ENCODE data around the gene PRKAG2.
"Not testable (repeated sequence)": the region's sequence is repeated elsewhere in the genome, so short reads cannot be mapped to it uniquely, and the experiment has no call there.

Gene PRKAG2

DNA sequence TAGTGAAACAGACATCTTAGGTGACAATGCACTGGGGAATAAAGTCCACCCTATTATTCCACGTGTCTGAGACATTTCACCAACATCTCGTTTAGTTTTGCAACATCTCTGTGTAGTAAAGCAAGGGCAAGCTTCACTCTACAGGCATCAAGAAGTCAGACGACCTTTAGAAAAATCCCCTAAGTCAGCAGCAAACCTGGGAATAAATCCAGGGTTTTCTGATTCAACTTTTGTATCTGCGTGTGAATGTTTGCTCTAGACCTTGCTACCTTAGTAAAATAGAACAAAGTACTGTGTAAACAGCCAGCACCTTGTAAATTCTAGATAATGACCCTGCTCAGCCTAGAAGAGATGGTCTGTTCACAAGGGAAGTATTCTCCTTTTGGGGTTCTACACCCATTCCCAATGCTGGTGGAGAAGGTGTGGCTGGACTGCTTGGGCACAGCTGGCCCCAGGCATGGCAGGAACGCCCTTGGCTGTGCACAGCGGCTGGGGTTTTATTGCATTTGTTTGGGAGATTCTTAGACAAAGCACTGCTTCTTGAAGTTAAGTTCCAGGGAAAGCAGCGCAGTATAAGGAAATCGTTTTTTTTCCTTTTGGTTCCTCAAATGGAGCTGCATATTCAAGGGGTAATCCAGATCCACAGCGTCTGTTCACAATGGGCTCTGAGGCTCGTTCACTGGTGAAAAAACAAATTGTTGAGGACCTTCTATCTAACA is 41.0 kb upstream of the PRKAG2 start:
- in situ Hi-C loops (cut with HindIII; ENCODE audit: low pct_ligation_motif_present, low sequenced_read_pairs) = no loop called here
- no peak overlapping the region for H3K27ac ChIP-seq
- H3K36me3 ChIP-seq (replicated peaks) = no peaks in the 10 kb centered on the region
- TF ChIP-seq, protein P1, sequence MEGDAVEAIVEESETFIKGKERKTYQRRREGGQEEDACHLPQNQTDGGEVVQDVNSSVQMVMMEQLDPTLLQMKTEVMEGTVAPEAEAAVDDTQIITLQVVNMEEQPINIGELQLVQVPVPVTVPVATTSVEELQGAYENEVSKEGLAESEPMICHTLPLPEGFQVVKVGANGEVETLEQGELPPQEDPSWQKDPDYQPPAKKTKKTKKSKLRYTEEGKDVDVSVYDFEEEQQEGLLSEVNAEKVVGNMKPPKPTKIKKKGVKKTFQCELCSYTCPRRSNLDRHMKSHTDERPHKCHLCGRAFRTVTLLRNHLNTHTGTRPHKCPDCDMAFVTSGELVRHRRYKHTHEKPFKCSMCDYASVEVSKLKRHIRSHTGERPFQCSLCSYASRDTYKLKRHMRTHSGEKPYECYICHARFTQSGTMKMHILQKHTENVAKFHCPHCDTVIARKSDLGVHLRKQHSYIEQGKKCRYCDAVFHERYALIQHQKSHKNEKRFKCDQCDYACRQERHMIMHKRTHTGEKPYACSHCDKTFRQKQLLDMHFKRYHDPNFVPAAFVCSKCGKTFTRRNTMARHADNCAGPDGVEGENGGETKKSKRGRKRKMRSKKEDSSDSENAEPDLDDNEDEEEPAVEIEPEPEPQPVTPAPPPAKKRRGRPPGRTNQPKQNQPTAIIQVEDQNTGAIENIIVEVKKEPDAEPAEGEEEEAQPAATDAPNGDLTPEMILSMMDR (IDR thresholded peaks at IDR 0.05; ENCODE audit: low read depth, low read length, missing control alignments) = no peak
- peaks cover 2% of the 10 kb centered on the region for H3K27me3 ChIP-seq (replicated peaks)
- no peak overlapping the region for H3K4me3 ChIP-seq (ENCODE audit: low read depth, low read length)
- DNase-seq = no peak

DNA sequence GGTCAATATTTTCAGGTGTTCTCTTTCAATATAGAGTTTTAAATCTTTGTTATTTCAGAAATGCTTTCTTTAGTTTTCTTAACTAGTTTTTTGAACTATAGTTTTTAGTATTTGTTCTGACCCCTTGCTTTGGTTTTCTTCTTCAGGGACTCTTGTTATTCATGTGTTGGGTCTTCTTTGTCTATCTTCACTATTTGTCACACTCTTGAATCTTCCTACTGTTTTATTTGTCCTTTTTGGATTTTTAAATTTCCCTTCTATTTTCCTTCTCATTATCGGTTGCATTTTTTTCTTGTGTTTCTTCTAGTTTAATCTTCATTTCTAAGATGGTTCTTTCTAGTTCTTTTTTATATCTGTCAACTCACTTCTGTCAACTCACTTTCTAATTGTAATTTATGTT is 37.1 kb upstream of the PRKAG2 start:
- no peak for DNase-seq
- no peaks in the 10 kb centered on the region for H3K36me3 ChIP-seq (replicated peaks)
- H3K4me3 ChIP-seq (ENCODE audit: low read depth, low read length) = no peak overlapping the region
- in situ Hi-C loops (cut with HindIII; ENCODE audit: low pct_ligation_motif_present, low sequenced_read_pairs) = no loop called here
- TF ChIP-seq, protein P1 (IDR thresholded peaks at IDR 0.05; ENCODE audit: low read depth, low read length, missing control alignments) = no peak
- peaks cover 2% of the 10 kb centered on the region for H3K27me3 ChIP-seq (replicated peaks)
- no peak overlapping the region for H3K27ac ChIP-seq

DNA sequence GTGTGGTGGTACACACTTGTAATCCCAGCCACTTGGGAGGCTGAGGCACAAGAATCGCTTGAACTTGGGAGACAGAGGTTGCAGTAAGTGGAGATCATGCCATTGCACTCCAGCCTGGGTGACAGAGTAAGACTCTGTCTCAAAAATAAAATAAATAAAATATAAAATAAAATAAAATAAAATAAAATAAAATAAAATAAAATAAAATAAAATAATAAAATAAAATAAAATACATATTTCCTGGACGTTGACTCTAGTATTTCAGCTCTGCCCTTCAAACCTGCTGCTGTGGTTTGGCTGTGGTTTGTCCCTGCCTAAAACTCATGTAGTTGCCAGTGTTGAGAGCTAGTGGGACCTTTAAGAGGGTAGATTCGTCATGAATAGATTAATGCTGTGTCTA is 33.7 kb upstream of the PRKAG2 start:
- H3K4me3 ChIP-seq (ENCODE audit: low read depth, low read length); H3K27ac ChIP-seq; H3K36me3 ChIP-seq (replicated peaks); H3K27me3 ChIP-seq (replicated peaks); DNase-seq; in situ Hi-C loops (cut with HindIII; ENCODE audit: low pct_ligation_motif_present, low sequenced_read_pairs): not testable (repeated sequence)

DNA sequence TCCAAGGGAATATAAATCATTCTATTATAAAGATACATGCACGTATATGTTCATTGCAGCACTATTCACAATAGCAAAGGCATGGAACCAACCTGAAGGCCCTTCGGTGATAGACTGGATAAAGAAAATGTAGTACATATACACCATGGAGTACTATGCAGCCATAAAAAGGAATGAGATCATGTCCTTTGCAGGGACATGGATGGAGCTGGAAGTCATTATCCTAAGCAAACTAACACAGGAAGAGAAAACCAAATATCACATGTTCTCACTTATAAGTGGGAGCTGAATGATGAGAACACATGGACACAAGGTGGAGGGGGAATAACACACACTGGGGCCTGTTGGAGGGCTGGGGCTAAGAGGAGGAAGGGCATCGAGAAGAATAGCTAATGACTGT is 30.2 kb upstream of the PRKAG2 start:
- DNase-seq; H3K4me3 ChIP-seq (ENCODE audit: low read depth, low read length); H3K27me3 ChIP-seq (replicated peaks); H3K27ac ChIP-seq; in situ Hi-C loops (cut with HindIII; ENCODE audit: low pct_ligation_motif_present, low sequenced_read_pairs); H3K36me3 ChIP-seq (replicated peaks): not testable (repeated sequence)

DNA sequence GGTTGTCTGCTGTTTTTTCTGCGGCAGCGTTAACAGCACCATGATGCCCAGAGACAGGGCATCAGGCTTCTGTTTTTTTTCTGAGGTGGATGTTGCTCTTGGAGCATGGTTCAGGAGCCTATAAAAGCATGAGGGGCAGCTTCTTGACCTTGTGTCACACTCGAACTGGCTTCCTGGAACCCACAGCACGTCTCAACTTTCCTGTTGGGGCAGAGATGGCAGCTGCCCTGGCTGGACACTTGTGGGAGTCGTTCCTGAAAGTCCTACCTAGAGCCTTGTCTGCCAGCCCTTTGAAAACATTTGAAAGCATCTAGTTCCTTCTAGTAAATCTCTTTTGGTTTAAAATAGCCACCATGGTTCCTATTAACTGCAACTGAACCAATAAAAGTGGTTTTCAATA is 28.9 kb upstream of the PRKAG2 start:
- no peaks in the 10 kb centered on the region for H3K36me3 ChIP-seq (replicated peaks)
- H3K27ac ChIP-seq = no peak overlapping the region
- peaks cover 12% of the 10 kb centered on the region for H3K27me3 ChIP-seq (replicated peaks)
- TF ChIP-seq, protein P1 (IDR thresholded peaks at IDR 0.05; ENCODE audit: low read depth, low read length, missing control alignments) = no peak
- DNase-seq = no peak
- H3K4me3 ChIP-seq (ENCODE audit: low read depth, low read length) = no peak overlapping the region
- in situ Hi-C loops (cut with HindIII; ENCODE audit: low pct_ligation_motif_present, low sequenced_read_pairs) = no loop called here

- Histone ChIP-seq H3K4me3 (ENCODE audit: low read depth, low read length) (no peak overlapping the region), H3K36me3 (replicated peaks) (no peaks in the 10 kb centered on the region), H3K27me3 (replicated peaks) (peaks cover 12% of the 10 kb centered on the region), H3K27ac (no peak overlapping the region)
- in situ Hi-C loops (cut with HindIII; ENCODE audit: low pct_ligation_motif_present, low sequenced_read_pairs) = no loop called here
- TF ChIP-seq, protein P1 (IDR thresholded peaks at IDR 0.05; ENCODE audit: low read depth, low read length, missing control alignments) = no peak
- no peak for DNase-seq
Observed at GRCh38 chr7:151905353-151905752, 28.4 kb upstream of the PRKAG2 start.

DNA sequence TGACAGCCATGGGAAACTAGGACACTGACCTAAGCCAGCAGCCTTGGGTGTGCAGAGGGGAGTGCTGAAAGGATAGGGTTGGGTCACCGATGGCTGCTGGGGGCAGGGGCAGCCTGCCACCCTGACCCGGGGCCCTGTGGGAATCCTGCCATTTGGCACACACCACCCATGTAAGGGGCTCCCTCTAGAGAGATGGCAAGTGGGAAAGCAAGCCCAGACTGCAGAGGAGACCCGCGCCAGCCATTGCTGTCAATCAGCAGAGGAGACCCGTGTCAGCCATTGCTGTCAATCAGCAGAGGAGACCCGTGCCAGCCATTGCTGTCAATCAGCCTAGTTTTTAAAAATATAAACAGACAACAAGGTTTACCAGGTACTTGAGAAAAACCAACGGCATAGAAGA is 27.4 kb upstream of the PRKAG2 start:
- in situ Hi-C loops (cut with HindIII; ENCODE audit: low pct_ligation_motif_present, low sequenced_read_pairs) = no loop called here
- TF ChIP-seq, protein P1 (IDR thresholded peaks at IDR 0.05; ENCODE audit: low read depth, low read length, missing control alignments) = no peak
- Histone ChIP-seq H3K27ac (no peak overlapping the region), H3K36me3 (replicated peaks) (no peaks in the 10 kb centered on the region), H3K4me3 (ENCODE audit: low read depth, low read length) (no peak overlapping the region), H3K27me3 (replicated peaks) (peaks cover 12% of the 10 kb centered on the region)
- no peak for DNase-seq

All from brain microvascular endothelial cell (primary cell).